HG03196 (cell line): Measurements from ENCODE around the gene OR7A10.
"Not testable (repeated sequence)": the region's sequence is repeated elsewhere in the genome, so short reads cannot be mapped to it uniquely, and the experiment has no call there.

Experiments
- ATAC-seq: cut with Tn5 transposase; IDR thresholded peaks from one replicate; pipeline ENCODE4 v1.9.1; 2021; ENCODE audit not compliant: unreplicated experiment

OR7A10 gene

DNA sequence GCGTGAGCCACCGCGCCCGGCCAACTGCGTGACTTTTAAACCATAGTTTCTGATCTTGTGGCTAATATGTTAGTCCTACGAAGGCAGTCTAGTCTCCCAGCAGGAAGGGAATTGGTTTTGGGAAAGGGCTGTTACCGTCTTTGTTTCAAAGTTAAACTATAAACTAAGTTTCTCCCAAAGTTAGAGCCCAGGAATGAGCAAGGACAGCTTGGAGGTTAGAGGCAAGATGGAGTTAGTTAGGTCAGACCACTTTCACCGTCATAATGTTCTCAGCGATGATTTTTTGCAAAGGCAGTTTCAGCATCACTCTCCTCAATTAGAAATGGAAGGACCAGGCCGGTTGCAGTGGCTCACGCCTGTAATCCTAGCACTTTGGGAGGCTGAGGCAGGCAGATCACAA is 52.7 kb downstream of the OR7A10 start:
- no peak for ATAC-seq

DNA sequence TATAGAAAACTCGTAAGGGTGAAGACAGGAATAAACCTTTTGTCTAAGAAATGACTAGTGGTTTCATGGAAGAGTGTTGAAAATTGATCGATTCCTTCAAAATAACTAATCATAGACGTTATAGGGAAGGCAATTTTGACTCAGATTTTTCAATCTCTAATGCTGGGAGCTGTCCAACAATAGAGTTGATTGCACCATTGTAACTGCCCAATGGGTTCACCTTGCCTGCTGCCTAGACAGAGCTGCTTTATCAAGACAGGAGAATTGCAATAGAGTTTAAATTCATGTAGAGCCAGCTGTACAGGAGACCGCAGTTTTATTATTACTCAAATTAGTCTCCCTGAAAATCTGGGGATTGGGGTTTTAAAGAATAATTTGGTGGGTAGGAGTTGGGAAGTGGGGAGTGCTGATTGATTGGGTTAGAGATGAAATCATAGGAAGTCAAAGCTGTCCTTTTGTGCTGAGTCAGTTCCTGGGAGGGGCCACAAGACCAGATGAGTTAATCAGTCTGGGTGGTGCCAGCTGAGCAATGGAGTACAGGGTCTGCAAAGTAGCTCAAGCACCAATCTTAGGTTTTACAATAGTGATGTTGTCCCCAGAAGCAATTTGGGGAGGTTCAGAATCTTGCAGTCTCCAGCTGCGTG is 53.5 kb downstream of the OR7A10 start:
- no peak for ATAC-seq

DNA sequence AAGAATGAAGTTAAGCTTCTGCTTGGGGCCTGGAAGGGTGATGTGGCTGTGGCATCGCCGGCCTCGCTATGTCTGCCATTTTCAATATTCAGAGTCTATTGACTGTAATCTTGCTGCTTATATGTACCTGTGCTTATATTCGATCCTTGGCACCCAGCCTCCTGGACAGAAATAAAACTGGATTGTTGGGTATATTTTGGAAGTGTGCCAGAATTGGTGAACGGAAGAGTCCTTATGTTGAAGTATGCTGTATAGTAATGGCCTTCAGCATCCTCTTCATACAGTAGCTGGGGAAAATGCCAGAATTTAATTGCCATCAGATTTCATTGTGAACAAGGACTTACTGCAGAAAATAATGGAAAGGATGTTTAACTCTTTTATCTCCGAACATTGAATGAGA is 56.5 kb downstream of the OR7A10 start:
- ATAC-seq, result not testable (repeated sequence)
